ENCODE results near the gene PTGES.
"Not testable (repeated sequence)": the region's sequence is repeated elsewhere in the genome, so short reads cannot be mapped to it uniquely, and the experiment has no call there.

PTGES gene, protein sequence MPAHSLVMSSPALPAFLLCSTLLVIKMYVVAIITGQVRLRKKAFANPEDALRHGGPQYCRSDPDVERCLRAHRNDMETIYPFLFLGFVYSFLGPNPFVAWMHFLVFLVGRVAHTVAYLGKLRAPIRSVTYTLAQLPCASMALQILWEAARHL

DNA sequence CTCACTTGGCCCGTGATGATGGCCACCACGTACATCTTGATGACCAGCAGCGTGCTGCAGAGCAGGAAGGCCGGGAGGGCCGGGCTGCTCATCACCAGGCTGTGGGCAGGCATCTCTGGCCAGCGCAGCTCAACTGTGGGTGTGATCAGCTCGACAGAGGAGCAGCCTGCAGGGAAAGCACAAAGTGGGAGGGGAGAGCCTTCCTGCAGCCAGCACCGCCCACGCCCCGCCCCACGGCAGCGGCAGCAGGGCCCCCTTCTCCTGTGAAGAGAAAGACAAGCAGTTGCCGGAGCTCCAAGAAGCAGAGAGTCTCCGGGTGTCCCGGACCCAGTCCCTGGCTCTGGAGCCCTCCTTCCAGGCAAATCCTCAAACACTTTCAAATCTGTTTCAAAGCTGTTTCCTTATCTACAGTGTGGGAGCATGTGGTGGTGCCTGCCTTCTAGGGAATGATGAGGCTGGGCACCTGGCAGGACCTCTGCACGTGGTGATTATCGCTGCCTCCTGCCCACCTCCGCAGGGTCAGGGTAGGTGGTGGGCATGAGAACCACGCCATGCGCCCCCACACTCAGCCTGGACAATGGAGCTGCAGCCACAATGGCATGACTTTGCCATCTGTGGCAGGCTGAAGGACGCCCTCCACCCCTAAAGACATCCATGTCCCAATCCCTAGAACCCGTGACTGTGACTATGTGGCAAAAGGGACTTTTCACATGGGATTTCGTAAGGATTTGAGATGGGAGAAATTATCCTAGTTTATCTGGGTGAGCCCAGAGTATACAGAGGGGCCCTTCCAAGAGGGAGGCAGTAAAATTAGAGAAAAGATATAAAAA is at the start of gene PTGES:
Gene PTGES, minus strand, starts transcription at position 143 of the 830 bp plus-strand sequence. Its CDS starts 30 bp downstream, at position 113.
- CTCF ChIA-PET: interaction anchor here (0.5 to 1.3 kb wide), 6 partner anchors 13 to 852 kb away, joined by 3 to 5 read pairs (median 4); no protein-coding TSS in a partner anchor
- H3K27ac ChIP-seq: peak within 1 kb of the TSS; percentile 81
- TF ChIP-seq, protein P1, sequence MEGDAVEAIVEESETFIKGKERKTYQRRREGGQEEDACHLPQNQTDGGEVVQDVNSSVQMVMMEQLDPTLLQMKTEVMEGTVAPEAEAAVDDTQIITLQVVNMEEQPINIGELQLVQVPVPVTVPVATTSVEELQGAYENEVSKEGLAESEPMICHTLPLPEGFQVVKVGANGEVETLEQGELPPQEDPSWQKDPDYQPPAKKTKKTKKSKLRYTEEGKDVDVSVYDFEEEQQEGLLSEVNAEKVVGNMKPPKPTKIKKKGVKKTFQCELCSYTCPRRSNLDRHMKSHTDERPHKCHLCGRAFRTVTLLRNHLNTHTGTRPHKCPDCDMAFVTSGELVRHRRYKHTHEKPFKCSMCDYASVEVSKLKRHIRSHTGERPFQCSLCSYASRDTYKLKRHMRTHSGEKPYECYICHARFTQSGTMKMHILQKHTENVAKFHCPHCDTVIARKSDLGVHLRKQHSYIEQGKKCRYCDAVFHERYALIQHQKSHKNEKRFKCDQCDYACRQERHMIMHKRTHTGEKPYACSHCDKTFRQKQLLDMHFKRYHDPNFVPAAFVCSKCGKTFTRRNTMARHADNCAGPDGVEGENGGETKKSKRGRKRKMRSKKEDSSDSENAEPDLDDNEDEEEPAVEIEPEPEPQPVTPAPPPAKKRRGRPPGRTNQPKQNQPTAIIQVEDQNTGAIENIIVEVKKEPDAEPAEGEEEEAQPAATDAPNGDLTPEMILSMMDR (conservative IDR thresholded peaks at IDR 0.05; ENCODE audit: low read depth): no peak

DNA sequence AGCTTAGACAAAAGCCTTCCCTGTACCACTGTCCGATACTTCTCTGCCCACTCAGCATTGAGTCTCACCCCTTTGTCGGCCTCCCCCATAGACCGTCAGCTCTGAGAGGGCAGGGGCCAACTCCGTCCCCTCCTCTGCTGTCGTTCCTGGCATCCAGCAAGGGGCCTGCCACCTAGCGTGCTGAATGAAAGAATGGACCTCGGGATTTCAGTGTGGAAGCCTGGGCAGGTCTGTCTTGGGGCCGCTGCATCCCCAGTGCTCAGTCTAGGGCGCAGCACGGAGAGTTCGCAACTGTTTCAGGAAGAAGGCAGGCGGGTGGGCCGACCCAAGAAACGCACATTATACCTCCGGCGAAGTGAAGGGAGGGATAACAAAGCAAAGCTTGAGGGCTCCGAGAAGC is 48.7 kb upstream of the PTGES start:
- CTCF ChIA-PET: interaction anchor here (1.0 kb wide), 1 partner anchor 75 kb away, joined by 3 read pairs; no protein-coding TSS in a partner anchor
- TF ChIP-seq, protein P1 (conservative IDR thresholded peaks at IDR 0.05; ENCODE audit: low read depth): no peak
- no peak for DNase-seq (ENCODE audit: low spot score)
- POLR2A ChIA-PET (ENCODE audit: low non-redundant PET): interaction anchor here (0.6 kb wide), 1 partner anchor 99 kb away, joined by 3 read pairs; no protein-coding TSS in a partner anchor
- H3K27ac ChIP-seq: 0 out of 2 replicates have a peak overlapping the region, but pooled peaks have one; percentile 17

More for the DNA sequence above, at the start of gene PTGES:
- POLR2A ChIA-PET (ENCODE audit: low non-redundant PET): interaction anchor here (1.1 kb wide), 1 partner anchor 20 kb away, joined by 3 read pairs; no protein-coding TSS in a partner anchor
- DNase-seq (ENCODE audit: low spot score): peak; percentile 88

DNA sequence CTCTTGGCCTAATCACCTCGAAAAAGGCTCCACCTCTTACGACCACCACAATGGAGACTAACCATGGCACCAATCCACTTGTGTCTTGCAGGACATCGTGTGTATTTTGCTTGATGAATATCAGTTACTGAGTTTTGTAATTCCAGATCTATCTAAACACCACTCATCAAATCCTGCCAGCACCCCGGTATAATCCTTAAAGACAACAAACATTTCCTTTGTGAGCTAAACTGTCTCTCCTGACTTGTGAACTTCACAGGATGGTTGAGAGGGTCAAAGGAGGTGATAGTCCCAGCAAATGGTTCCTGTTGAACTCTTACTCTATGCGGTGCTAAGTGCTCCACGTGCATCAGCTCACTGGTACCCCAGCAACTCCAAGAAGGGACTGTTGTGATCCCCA is 46.1 kb upstream of the PTGES start:
- no peak overlapping the region for H3K27ac ChIP-seq
- DNase-seq (ENCODE audit: low spot score): no peak
- ChIA-PET CTCF (interaction anchor here (1.1 kb wide), 1 partner anchor 8 kb away, joined by 5 read pairs; no protein-coding TSS in a partner anchor), POLR2A (ENCODE audit: low non-redundant PET) (interaction anchor here (0.5 to 0.7 kb wide), 2 partner anchors 68 to 70 kb away, joined by 6 to 9 read pairs; no protein-coding TSS in a partner anchor)
- TF ChIP-seq, protein P1 (conservative IDR thresholded peaks at IDR 0.05; ENCODE audit: low read depth): no peak

DNA sequence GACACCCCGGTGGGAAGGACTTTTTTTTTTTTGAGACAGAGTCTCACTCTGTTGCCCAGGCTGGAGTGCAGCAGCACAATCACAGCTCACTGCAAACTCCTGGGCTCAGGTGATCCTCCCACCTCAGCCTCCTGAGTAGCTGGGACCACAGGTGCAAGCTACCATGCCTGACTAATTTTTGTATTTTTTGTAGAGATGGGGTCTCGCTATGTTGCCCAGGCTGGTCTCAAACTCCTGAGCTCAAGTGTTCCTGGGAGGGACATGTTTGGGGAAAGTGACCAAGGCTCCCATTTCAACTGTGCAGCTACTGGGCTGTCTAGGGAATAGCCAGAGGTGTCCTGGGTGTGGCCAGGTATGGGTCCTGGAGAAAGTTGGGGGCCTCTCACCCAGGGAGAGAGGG is 43.2 kb upstream of the PTGES start:
- POLR2A ChIA-PET (ENCODE audit: low non-redundant PET); H3K27ac ChIP-seq; DNase-seq (ENCODE audit: low spot score): not testable (repeated sequence)
- CTCF ChIA-PET: interaction anchor here (0.6 to 1.4 kb wide), 5 partner anchors 58 to 165 kb away, joined by 4 to 7 read pairs (median 6); no protein-coding TSS in a partner anchor

DNA sequence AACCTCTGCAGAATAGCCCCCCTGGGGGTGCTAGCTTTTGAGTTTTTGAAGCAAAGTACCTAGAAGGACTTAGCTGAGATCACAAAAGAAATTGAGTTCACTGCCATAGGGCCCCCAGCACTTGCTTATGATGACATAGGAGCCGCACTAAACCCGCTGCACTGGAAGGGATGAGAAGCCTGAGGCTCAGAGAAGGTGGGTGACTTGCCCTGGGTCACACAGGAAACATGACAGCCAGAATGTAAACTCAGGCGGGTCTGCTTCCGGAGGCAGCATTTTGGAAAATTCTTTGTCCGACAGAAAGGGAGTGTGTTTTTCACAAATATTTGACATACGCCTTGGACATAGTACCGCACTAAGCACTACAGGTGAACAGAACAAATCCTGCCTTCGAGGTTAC is 41.7 kb upstream of the PTGES start:
- no peak for DNase-seq (ENCODE audit: low spot score)
- POLR2A ChIA-PET (ENCODE audit: low non-redundant PET): no interaction called here
- H3K27ac ChIP-seq: no peak overlapping the region
- CTCF ChIA-PET: interaction anchor here (0.6 to 0.7 kb wide), 2 partner anchors 70 to 152 kb away, joined by 4 read pairs; no protein-coding TSS in a partner anchor
- TF ChIP-seq, protein P1 (conservative IDR thresholded peaks at IDR 0.05; ENCODE audit: low read depth): no peak

DNA sequence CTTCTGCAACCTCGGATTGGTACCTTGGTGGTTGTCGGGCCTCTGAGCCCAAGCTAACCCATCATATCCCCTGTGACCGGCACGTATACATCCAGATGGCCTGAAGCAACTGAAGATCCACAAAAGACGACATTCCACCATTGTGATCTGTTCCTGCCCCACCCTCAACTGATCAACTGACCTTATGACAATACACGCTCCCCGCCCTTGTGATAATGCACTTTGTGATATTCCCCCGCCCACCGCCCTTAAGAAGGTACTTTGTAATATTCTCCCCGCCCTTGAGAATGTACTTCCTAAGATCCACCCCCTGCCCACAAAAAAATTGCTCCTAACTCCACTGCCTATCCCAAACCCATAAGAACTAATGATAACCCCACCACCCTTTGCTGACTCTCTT is 33.6 kb upstream of the PTGES start:
- no peak for DNase-seq (ENCODE audit: low spot score)
- POLR2A ChIA-PET (ENCODE audit: low non-redundant PET): no interaction called here
- no peak overlapping the region for H3K27ac ChIP-seq
- TF ChIP-seq, protein P1 (conservative IDR thresholded peaks at IDR 0.05; ENCODE audit: low read depth): no peak
- CTCF ChIA-PET: interaction anchor here (0.6 to 6.5 kb wide), 4 partner anchors 28 to 60 kb away, joined by 4 to 93 read pairs (median 5); no protein-coding TSS in a partner anchor
